K562 (cell line): ENCODE results near the gene GLRA3. TPM values are rescaled to one million over a fixed set of nuclear protein-coding genes. Genes with fewer than 3 reads are reported as not detected.

Experiments used
- ATAC-seq: fragments of 200-7000 bp; cut with Tn5 transposase; 3 replicates; pipeline ENCODE4 v1.9.1; 2020; ENCODE audit warnings: moderate library complexity
- BruUV-seq: library from RNA; stranded (reverse); fragments of 400-500 nt; replicated peaks from 2 replicates; lab custom pipeline; 2021; lab: Mats Ljungman, UMichigan
- CTCF ChIA-PET: fragments of 300-600 bp; formaldehyde crosslinking; extraction: SDS; loops from one replicate; lab custom pipeline; 2021; ENCODE audit warnings: low intra/inter-chr PET ratio; lab: Yijun Ruan, JAX
- POLR2A ChIA-PET: fragments of 300-600, 350-650 bp; sonication (Branson Sonifier 250); formaldehyde crosslinking; extraction: SDS; loops from one replicate; lab custom pipeline; 2021; ENCODE audit warnings: antibody characterized with exemption, inconsistent platforms; lab: Yijun Ruan, JAX
- DNase-seq, 4 experiments: peaks; one replicate each; pipeline versions ENCODE4 v3.0.0 to v3.0.0-alpha.2; 2011 to 2018; ENCODE audit warnings: low spot score in 3 of 4, mixed read lengths in 3 of 4; ENCODE audit errors: extremely low read depth in 1 of 4
- FAIRE-seq: peaks from 2 replicates; lab custom pipeline; 2011; peaks lifted over from hg19 to GRCh38; lab: Jason Lieb, UNC
- H2AFZ ChIP-seq: 2 replicates; pipeline ENCODE4 v1.6.0; 2011; ENCODE audit warnings: low read depth, low read length, control low read depth, inconsistent platforms
- H3K27ac ChIP-seq: fragments of 200-600 bp; 3 replicates; pipeline ENCODE4 v1.8.0; 2011; ENCODE audit warnings: low read depth, mild to moderate bottlenecking, control low read depth, inconsistent platforms, low read length, moderate library complexity, mixed read lengths; ENCODE audit errors: extremely low read depth
- H3K27me3 ChIP-seq, 2 experiments: fragments of 300-600 bp in 1 of 2; 2 replicates in 1 of 2; 3 replicates in 1 of 2; pipeline versions ENCODE4 v1.6.0 to v1.8.0; 2011; ENCODE audit warnings: inconsistent platforms in 2 of 2, low read length in 2 of 2, mild to moderate bottlenecking in 1 of 2, mixed read lengths in 1 of 2, moderate library complexity in 1 of 2; ENCODE audit not compliant: control insufficient read depth in 2 of 2, insufficient read depth in 2 of 2
- H3K36me3 ChIP-seq: fragments of 300-600 bp; 3 replicates; pipeline ENCODE4 v1.8.0; 2011; ENCODE audit warnings: mild to moderate bottlenecking, low read length, inconsistent platforms; ENCODE audit not compliant: control insufficient read depth, insufficient read depth
- H3K4me1 ChIP-seq, 2 experiments: fragments of 200-600 bp in 1 of 2; replicated peaks in 1 of 2; 2 replicates in 1 of 2; 3 replicates in 1 of 2; pipeline versions ENCODE4 v1.5.1 to v1.8.0; 2011; ENCODE audit warnings: inconsistent platforms in 2 of 2, low read length in 2 of 2, mild to moderate bottlenecking in 1 of 2, mixed read lengths in 1 of 2, moderate library complexity in 1 of 2; ENCODE audit not compliant: control insufficient read depth in 2 of 2, insufficient read depth in 2 of 2
- H3K4me2 ChIP-seq: 2 replicates; pipeline ENCODE4 v1.6.1; 2011; ENCODE audit warnings: low read length, control low read depth, inconsistent platforms, mixed read lengths; ENCODE audit not compliant: insufficient read depth
- H3K4me3 ChIP-seq: fragments of 200-600 bp; sonication (generic), shearing (Covaris generic); 2 replicates; pipeline ENCODE4 v1.5.1; 2016; ENCODE audit warnings: control low read depth, inconsistent platforms
- H3K79me2 ChIP-seq: fragments of 200-600 bp; 3 replicates; pipeline ENCODE4 v1.8.0; 2011; ENCODE audit warnings: low read length, inconsistent platforms; ENCODE audit not compliant: control insufficient read depth, insufficient read depth
- H3K9ac ChIP-seq, 2 experiments: 2 replicates each; pipeline versions ENCODE4 v1.6.0 to v1.6.1; 2011; ENCODE audit warnings: low read depth in 2 of 2, low read length in 2 of 2, control low read depth in 1 of 2, inconsistent platforms in 1 of 2, mild to moderate bottlenecking in 1 of 2, mixed read lengths in 1 of 2; ENCODE audit not compliant: insufficient read depth in 1 of 2
- H3K9me1 ChIP-seq: one replicate; pipeline ENCODE4 v1.6.0; 2011; ENCODE audit warnings: inconsistent platforms, mild to moderate bottlenecking, low read length, moderate library complexity; ENCODE audit not compliant: control insufficient read depth, insufficient read depth
- H3K9me3 ChIP-seq: replicated peaks from 2 replicates; pipeline ENCODE4 v1.5.1; 2011; ENCODE audit warnings: low read depth, low read length, inconsistent platforms; ENCODE audit not compliant: control insufficient read depth, insufficient read depth
- H4K20me1 ChIP-seq: replicated peaks from 2 replicates; pipeline ENCODE4 v1.6.1; 2011; ENCODE audit warnings: low read length, inconsistent platforms, mixed read lengths; ENCODE audit not compliant: control insufficient read depth, insufficient read depth
- ARID2 ChIP-seq: fragments of 450-650 bp; IDR thresholded peaks from 2 replicates; pipeline ENCODE4 v1.6.1; 2017; ENCODE audit warnings: antibody characterized with exemption, mild to moderate bottlenecking
- CBX1 ChIP-seq: sonication (generic); IDR thresholded peaks from 2 replicates; pipeline ENCODE4 v1.6.1; 2016; ENCODE audit warnings: antibody characterized with exemption, low read depth, mild to moderate bottlenecking
- CBX3 ChIP-seq, 2 experiments: IDR thresholded peaks; 1 replicate in 1 of 2; 2 replicates in 1 of 2; pipeline ENCODE4 v1.6.1; 2012; ENCODE audit warnings: inconsistent platforms in 2 of 2, low read length in 2 of 2, borderline replicate concordance in 1 of 2, control low read depth in 1 of 2
- NCOA2 ChIP-seq, 2 experiments: fragments of 450-650 bp; IDR thresholded peaks; 2 replicates each; pipeline ENCODE4 v1.6.1; 2018; ENCODE audit warnings: mild to moderate bottlenecking in 2 of 2, moderate library complexity in 1 of 2; ENCODE audit not compliant: partially characterized antibody in 2 of 2
- STAT6 ChIP-seq: sonication (generic); formaldehyde crosslinking; IDR thresholded peaks from 2 replicates; pipeline ENCODE4 v1.8.1; 2023; ENCODE audit warnings: mild to moderate bottlenecking, missing genetic modification reagents
- THRAP3 ChIP-seq: fragments of 450-650 bp; IDR thresholded peaks from 2 replicates; pipeline ENCODE4 v1.6.1; 2016; ENCODE audit warnings: mild to moderate bottlenecking, inconsistent platforms, borderline replicate concordance
- in situ Hi-C: fragments of 300-500 bp; cut with MboI; formaldehyde crosslinking; loops from 4 replicates; pipeline ENCODE4 v1.15.0; 2018; ENCODE audit warnings: inconsistent platforms, mixed read lengths
- intact Hi-C: fragments of 100-400 bp; cut with micrococcal nuclease; formaldehyde crosslinking; loops from 2 replicates; pipeline ENCODE4 v1.14.2; 2022
- polyA plus RNA-seq, 8 experiments: library from polyadenylated mRNA; depleted of rRNA in 4 of 8; stranded (reverse) in 5 of 8; unstranded in 3 of 8; fragments of >200 nt; fragmentation: Nextera tagmentation in 2 of 8; fragmentation: Illumina TruSeq in 1 of 8; extraction: Ambion mirVana in 2 of 8; extraction: Trizol in 1 of 8; gene quantifications; 2 replicates each; pipeline versions ENCODE4 v1.2.1 to v1.2.3, GENCODE V29; 2011 to 2014; ENCODE audit warnings: inconsistent platforms in 1 of 8, missing spikeins in 1 of 8
- total RNA-seq, 7 experiments: library from RNA; depleted of rRNA in 6 of 7; stranded (reverse); fragments of >200 nt in 6 of 7; fragmentation: Illumina TruSeq in 2 of 7; extraction: Trizol in 2 of 7; gene quantifications; 2 replicates each; pipeline versions ENCODE4 v1.2.1 to v1.2.3, GENCODE V29; 2011 to 2021; ENCODE audit warnings: low replicate concordance in 1 of 7
- TF ChIP-seq, protein P1 (sequence below): sonication (generic); formaldehyde crosslinking; IDR thresholded peaks from 2 replicates; pipeline ENCODE4 v1.8.1; 2022; ENCODE audit warnings: missing genetic modification reagents
- TF ChIP-seq, protein P2 (sequence below): fragments of 450-650 bp; IDR thresholded peaks from 2 replicates; pipeline ENCODE4 v1.6.1; 2016

Gene GLRA3
- total and polyA plus RNA-seq, 9 of the 15 experiments (the other 6 are each of a cell fraction or from before 2014, with no cell fraction given) = 0.06 to 0.14 (median 0.08) TPM; not detected in 2

- TF ChIP-seq THRAP3 (no peak), NCOA2 (IDR thresholded peaks at IDR 0.05; ENCODE audit: partially characterized antibody in 2 of 2) (no peak), CBX1 (no peak)
- TF ChIP-seq, all 486 proteins: peak for 0
Measured at GRCh38 chr4:174794543-174795094, 34.4 kb downstream of the GLRA3 start (continued).

DNA sequence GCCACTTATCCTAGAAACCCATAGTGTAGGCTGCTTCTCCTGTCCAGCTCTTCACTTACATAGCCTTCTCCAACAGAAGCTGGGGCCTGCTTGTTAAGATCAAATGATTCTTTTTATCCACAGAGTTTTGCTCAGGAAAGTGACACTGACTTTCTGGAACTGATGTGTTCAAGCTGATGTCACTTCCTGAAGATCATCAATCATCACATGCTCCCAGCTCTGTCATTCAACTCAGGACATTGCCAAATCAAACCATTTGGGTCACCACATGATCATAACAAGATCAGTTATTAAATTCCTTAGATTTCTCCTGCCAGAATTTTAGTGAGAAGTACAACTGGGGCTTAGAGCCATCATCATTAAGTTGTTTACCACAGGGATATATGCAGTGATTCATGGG lies 39.4 kb downstream of the GLRA3 start:
- Histone ChIP-seq H3K36me3 (no peaks in the 10 kb centered on the region), H2AFZ (peak overlapping the region; percentile 37; the same call in 1 of the 2 replicates), H3K9me1 (no peaks in the 10 kb centered on the region), H3K9me3 (no peaks in the 10 kb centered on the region), H4K20me1 (no peaks in the 10 kb centered on the region), H3K79me2 (no peaks in the 10 kb centered on the region), H3K27me3 (no peaks in the 10 kb centered on the region), H3K27ac (no peak overlapping the region), H3K4me3 (no peak overlapping the region), H3K4me2 (no peak overlapping the region), H3K4me1 (no peaks in the 10 kb centered on the region), H3K9ac (no peak overlapping the region)
- DNase-seq (peak in 1 of 4 experiments; percentile 4), FAIRE-seq (no peak), ATAC-seq (no peak; the same call in 2 of the 3 replicates)
- intact Hi-C loops (no loop called here), in situ Hi-C loops (no loop called here)
- ChIA-PET POLR2A (no interaction called here), CTCF (no interaction called here)
- BruUV-seq = no TSS peak
- TF ChIP-seq STAT6 = no peak
- TF ChIP-seq, protein P1, sequence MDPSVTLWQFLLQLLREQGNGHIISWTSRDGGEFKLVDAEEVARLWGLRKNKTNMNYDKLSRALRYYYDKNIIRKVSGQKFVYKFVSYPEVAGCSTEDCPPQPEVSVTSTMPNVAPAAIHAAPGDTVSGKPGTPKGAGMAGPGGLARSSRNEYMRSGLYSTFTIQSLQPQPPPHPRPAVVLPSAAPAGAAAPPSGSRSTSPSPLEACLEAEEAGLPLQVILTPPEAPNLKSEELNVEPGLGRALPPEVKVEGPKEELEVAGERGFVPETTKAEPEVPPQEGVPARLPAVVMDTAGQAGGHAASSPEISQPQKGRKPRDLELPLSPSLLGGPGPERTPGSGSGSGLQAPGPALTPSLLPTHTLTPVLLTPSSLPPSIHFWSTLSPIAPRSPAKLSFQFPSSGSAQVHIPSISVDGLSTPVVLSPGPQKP (CRISPR knock-in tag) = no peak
- TF ChIP-seq, protein P2, sequence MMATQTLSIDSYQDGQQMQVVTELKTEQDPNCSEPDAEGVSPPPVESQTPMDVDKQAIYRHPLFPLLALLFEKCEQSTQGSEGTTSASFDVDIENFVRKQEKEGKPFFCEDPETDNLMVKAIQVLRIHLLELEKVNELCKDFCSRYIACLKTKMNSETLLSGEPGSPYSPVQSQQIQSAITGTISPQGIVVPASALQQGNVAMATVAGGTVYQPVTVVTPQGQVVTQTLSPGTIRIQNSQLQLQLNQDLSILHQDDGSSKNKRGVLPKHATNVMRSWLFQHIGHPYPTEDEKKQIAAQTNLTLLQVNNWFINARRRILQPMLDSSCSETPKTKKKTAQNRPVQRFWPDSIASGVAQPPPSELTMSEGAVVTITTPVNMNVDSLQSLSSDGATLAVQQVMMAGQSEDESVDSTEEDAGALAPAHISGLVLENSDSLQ = peak; percentile 76
- no peak for TF ChIP-seq ARID2
- TF ChIP-seq CBX3 (IDR thresholded peaks at IDR 0.05; ENCODE audit: borderline replicate concordance in 1 of 2, low read length in 2 of 2) = no peak
